UCSD-AML1 (cell line): Measurements from ENCODE around the gene RAB3C.
A peak's percentile ranks its signal among the peaks of the same experiment; 100 is the strongest.

Experiments used
- DNase-seq: peaks from one replicate; lab custom pipeline; 2025; ENCODE audit not compliant: unreplicated experiment; lab: John Stamatoyannopoulos, UW

Gene RAB3C

GRCh38 chr5:58718269-58718978 lies 135.5 kb downstream of the RAB3C start:
- no peak for DNase-seq

- no peak for DNase-seq
Measured at GRCh38 chr5:58722160-58722559, 139.3 kb downstream of the RAB3C start.

- no peak for DNase-seq
Measured at GRCh38 chr5:58724992-58725391, 142.1 kb downstream of the RAB3C start.

- DNase-seq: peak; percentile 11
Measured at GRCh38 chr5:58731641-58732040, 148.8 kb downstream of the RAB3C start.

- no peak for DNase-seq
Measured at GRCh38 chr5:58735637-58736036, 152.8 kb downstream of the RAB3C start.

- DNase-seq: no peak
Measured at GRCh38 chr5:58736214-58736613, 153.3 kb downstream of the RAB3C start.

GRCh38 chr5:58737671-58738070 lies 154.8 kb downstream of the RAB3C start:
- DNase-seq: no peak

- DNase-seq: no peak
Measured at GRCh38 chr5:58738336-58738735, 155.5 kb downstream of the RAB3C start.

GRCh38 chr5:58739051-58739450 lies 156.2 kb downstream of the RAB3C start:
- no peak for DNase-seq

GRCh38 chr5:58740956-58741355 lies 158.1 kb downstream of the RAB3C start:
- DNase-seq: no peak

GRCh38 chr5:58745350-58745749 lies 162.5 kb downstream of the RAB3C start:
- no peak for DNase-seq

GRCh38 chr5:58746321-58746720 lies 163.4 kb downstream of the RAB3C start:
- no peak for DNase-seq

- DNase-seq: no peak
Measured at GRCh38 chr5:58750036-58750435, 167.2 kb downstream of the RAB3C start.

GRCh38 chr5:58751222-58751837 lies 168.5 kb downstream of the RAB3C start:
- DNase-seq: no peak

GRCh38 chr5:58752104-58752503 lies 169.2 kb downstream of the RAB3C start:
- DNase-seq: no peak

- no peak for DNase-seq
Measured at GRCh38 chr5:58753446-58753845, 170.6 kb downstream of the RAB3C start.

GRCh38 chr5:58754250-58754649 lies 171.4 kb downstream of the RAB3C start:
- no peak for DNase-seq

- no peak for DNase-seq
Measured at GRCh38 chr5:58755397-58755796, 172.5 kb downstream of the RAB3C start.

- no peak for DNase-seq
Measured at GRCh38 chr5:58759745-58760144, 176.9 kb downstream of the RAB3C start.

- no peak for DNase-seq
Measured at GRCh38 chr5:58760222-58760621, 177.3 kb downstream of the RAB3C start.

- DNase-seq: no peak
Measured at GRCh38 chr5:58761407-58761806, 178.5 kb downstream of the RAB3C start.

GRCh38 chr5:58763390-58763789 lies 180.5 kb downstream of the RAB3C start:
- DNase-seq: no peak

GRCh38 chr5:58764199-58764598 lies 181.3 kb downstream of the RAB3C start:
- no peak for DNase-seq
